PFSK-1 (cell line): ENCODE results near the gene GNL1.

Experiments used
- POLR2AphosphoS5 ChIP-seq: IDR thresholded peaks from 2 replicates; pipeline ENCODE4 v1.6.1; 2012; ENCODE audit warnings: low read depth, mild to moderate bottlenecking, control low read depth, low read length, moderate library complexity
- TF ChIP-seq, protein P1 (sequence below), 2 experiments: IDR thresholded peaks; 2 replicates each; pipeline versions ENCODE4 v1.6.1 to v1.8.0; 2011 to 2012; ENCODE audit warnings: low read depth in 2 of 2, low read length in 2 of 2, control low read depth in 1 of 2, inconsistent platforms in 1 of 2, mild to moderate bottlenecking in 1 of 2, moderate library complexity in 1 of 2; ENCODE audit not compliant: insufficient read depth in 1 of 2

GRCh38 chr6:30510419-30511168 lies 45.7 kb downstream of the GNL1 start:
- TF ChIP-seq, protein P1, sequence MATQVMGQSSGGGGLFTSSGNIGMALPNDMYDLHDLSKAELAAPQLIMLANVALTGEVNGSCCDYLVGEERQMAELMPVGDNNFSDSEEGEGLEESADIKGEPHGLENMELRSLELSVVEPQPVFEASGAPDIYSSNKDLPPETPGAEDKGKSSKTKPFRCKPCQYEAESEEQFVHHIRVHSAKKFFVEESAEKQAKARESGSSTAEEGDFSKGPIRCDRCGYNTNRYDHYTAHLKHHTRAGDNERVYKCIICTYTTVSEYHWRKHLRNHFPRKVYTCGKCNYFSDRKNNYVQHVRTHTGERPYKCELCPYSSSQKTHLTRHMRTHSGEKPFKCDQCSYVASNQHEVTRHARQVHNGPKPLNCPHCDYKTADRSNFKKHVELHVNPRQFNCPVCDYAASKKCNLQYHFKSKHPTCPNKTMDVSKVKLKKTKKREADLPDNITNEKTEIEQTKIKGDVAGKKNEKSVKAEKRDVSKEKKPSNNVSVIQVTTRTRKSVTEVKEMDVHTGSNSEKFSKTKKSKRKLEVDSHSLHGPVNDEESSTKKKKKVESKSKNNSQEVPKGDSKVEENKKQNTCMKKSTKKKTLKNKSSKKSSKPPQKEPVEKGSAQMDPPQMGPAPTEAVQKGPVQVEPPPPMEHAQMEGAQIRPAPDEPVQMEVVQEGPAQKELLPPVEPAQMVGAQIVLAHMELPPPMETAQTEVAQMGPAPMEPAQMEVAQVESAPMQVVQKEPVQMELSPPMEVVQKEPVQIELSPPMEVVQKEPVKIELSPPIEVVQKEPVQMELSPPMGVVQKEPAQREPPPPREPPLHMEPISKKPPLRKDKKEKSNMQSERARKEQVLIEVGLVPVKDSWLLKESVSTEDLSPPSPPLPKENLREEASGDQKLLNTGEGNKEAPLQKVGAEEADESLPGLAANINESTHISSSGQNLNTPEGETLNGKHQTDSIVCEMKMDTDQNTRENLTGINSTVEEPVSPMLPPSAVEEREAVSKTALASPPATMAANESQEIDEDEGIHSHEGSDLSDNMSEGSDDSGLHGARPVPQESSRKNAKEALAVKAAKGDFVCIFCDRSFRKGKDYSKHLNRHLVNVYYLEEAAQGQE (IDR thresholded peaks at IDR 0.05; ENCODE audit: insufficient read depth in 1 of 2, low read depth in 2 of 2, low read length in 2 of 2): no peak
- no peak for TF ChIP-seq POLR2AphosphoS5
